K562 (cell line): Measurements from ENCODE around the gene COL23A1. TPM values are rescaled to one million over a fixed set of nuclear protein-coding genes. Genes with fewer than 3 reads are reported as not detected.

ENCODE experiments used
- ATAC-seq: fragments of 200-7000 bp; cut with Tn5 transposase; 3 replicates; pipeline ENCODE4 v1.9.1; 2020; ENCODE audit warnings: moderate library complexity
- BruUV-seq: library from RNA; stranded (reverse); fragments of 400-500 nt; replicated peaks from 2 replicates; lab custom pipeline; 2021; lab: Mats Ljungman, UMichigan
- CTCF ChIA-PET: fragments of 300-600 bp; formaldehyde crosslinking; extraction: SDS; loops from one replicate; lab custom pipeline; 2021; ENCODE audit warnings: low intra/inter-chr PET ratio; lab: Yijun Ruan, JAX
- POLR2A ChIA-PET: fragments of 300-600, 350-650 bp; sonication (Branson Sonifier 250); formaldehyde crosslinking; extraction: SDS; loops from one replicate; lab custom pipeline; 2021; ENCODE audit warnings: antibody characterized with exemption, inconsistent platforms; lab: Yijun Ruan, JAX
- DNase-seq, 4 experiments: peaks; one replicate each; pipeline versions ENCODE4 v3.0.0 to v3.0.0-alpha.2; 2011 to 2018; ENCODE audit warnings: low spot score in 3 of 4, mixed read lengths in 3 of 4; ENCODE audit errors: extremely low read depth in 1 of 4
- FAIRE-seq: peaks from 2 replicates; lab custom pipeline; 2011; peaks lifted over from hg19 to GRCh38; lab: Jason Lieb, UNC
- H2AFZ ChIP-seq: 2 replicates; pipeline ENCODE4 v1.6.0; 2011; ENCODE audit warnings: low read depth, low read length, control low read depth, inconsistent platforms
- H3K27ac ChIP-seq: fragments of 200-600 bp; 3 replicates; pipeline ENCODE4 v1.8.0; 2011; ENCODE audit warnings: low read depth, mild to moderate bottlenecking, control low read depth, inconsistent platforms, low read length, moderate library complexity, mixed read lengths; ENCODE audit errors: extremely low read depth
- H3K27me3 ChIP-seq, 2 experiments: fragments of 300-600 bp in 1 of 2; 2 replicates in 1 of 2; 3 replicates in 1 of 2; pipeline versions ENCODE4 v1.6.0 to v1.8.0; 2011; ENCODE audit warnings: inconsistent platforms in 2 of 2, low read length in 2 of 2, mild to moderate bottlenecking in 1 of 2, mixed read lengths in 1 of 2, moderate library complexity in 1 of 2; ENCODE audit not compliant: control insufficient read depth in 2 of 2, insufficient read depth in 2 of 2
- H3K36me3 ChIP-seq: fragments of 300-600 bp; 3 replicates; pipeline ENCODE4 v1.8.0; 2011; ENCODE audit warnings: mild to moderate bottlenecking, low read length, inconsistent platforms; ENCODE audit not compliant: control insufficient read depth, insufficient read depth
- H3K4me1 ChIP-seq, 2 experiments: fragments of 200-600 bp in 1 of 2; replicated peaks in 1 of 2; 2 replicates in 1 of 2; 3 replicates in 1 of 2; pipeline versions ENCODE4 v1.5.1 to v1.8.0; 2011; ENCODE audit warnings: inconsistent platforms in 2 of 2, low read length in 2 of 2, mild to moderate bottlenecking in 1 of 2, mixed read lengths in 1 of 2, moderate library complexity in 1 of 2; ENCODE audit not compliant: control insufficient read depth in 2 of 2, insufficient read depth in 2 of 2
- H3K4me2 ChIP-seq: 2 replicates; pipeline ENCODE4 v1.6.1; 2011; ENCODE audit warnings: low read length, control low read depth, inconsistent platforms, mixed read lengths; ENCODE audit not compliant: insufficient read depth
- H3K4me3 ChIP-seq: fragments of 200-600 bp; sonication (generic), shearing (Covaris generic); 2 replicates; pipeline ENCODE4 v1.5.1; 2016; ENCODE audit warnings: control low read depth, inconsistent platforms
- H3K79me2 ChIP-seq: fragments of 200-600 bp; 3 replicates; pipeline ENCODE4 v1.8.0; 2011; ENCODE audit warnings: low read length, inconsistent platforms; ENCODE audit not compliant: control insufficient read depth, insufficient read depth
- H3K9ac ChIP-seq, 2 experiments: 2 replicates each; pipeline versions ENCODE4 v1.6.0 to v1.6.1; 2011; ENCODE audit warnings: low read depth in 2 of 2, low read length in 2 of 2, control low read depth in 1 of 2, inconsistent platforms in 1 of 2, mild to moderate bottlenecking in 1 of 2, mixed read lengths in 1 of 2; ENCODE audit not compliant: insufficient read depth in 1 of 2
- H3K9me1 ChIP-seq: one replicate; pipeline ENCODE4 v1.6.0; 2011; ENCODE audit warnings: inconsistent platforms, mild to moderate bottlenecking, low read length, moderate library complexity; ENCODE audit not compliant: control insufficient read depth, insufficient read depth
- H3K9me3 ChIP-seq: replicated peaks from 2 replicates; pipeline ENCODE4 v1.5.1; 2011; ENCODE audit warnings: low read depth, low read length, inconsistent platforms; ENCODE audit not compliant: control insufficient read depth, insufficient read depth
- H4K20me1 ChIP-seq: replicated peaks from 2 replicates; pipeline ENCODE4 v1.6.1; 2011; ENCODE audit warnings: low read length, inconsistent platforms, mixed read lengths; ENCODE audit not compliant: control insufficient read depth, insufficient read depth
- BCOR ChIP-seq: fragments of 450-650 bp; IDR thresholded peaks from 2 replicates; pipeline ENCODE4 v1.6.1; 2016
- CHD2 ChIP-seq: IDR thresholded peaks from 2 replicates; pipeline ENCODE4 v1.6.1; 2011; ENCODE audit warnings: low read depth, low read length
- MAFF ChIP-seq: IDR thresholded peaks from 2 replicates; pipeline ENCODE4 v1.6.1; 2012; ENCODE audit warnings: low read length, improper control_type of control experiment
- PCBP1 ChIP-seq: fragments of 200-400 bp; formaldehyde crosslinking; IDR thresholded peaks from 2 replicates; pipeline ENCODE4 v1.6.1; 2018; ENCODE audit warnings: mild to moderate bottlenecking, low read depth, low read length; ENCODE audit not compliant: poor library complexity, severe bottlenecking
- RBBP5 ChIP-seq: fragments of 200-600 bp; sonication (generic); IDR thresholded peaks from 2 replicates; pipeline ENCODE4 v1.6.1; 2012; ENCODE audit warnings: borderline replicate concordance, mild to moderate bottlenecking, low read length, control low read depth, inconsistent platforms; ENCODE audit not compliant: insufficient read depth, poor library complexity, severe bottlenecking
- RBM22 ChIP-seq: fragments of 200-400 bp; formaldehyde crosslinking; IDR thresholded peaks from 2 replicates; pipeline ENCODE4 v1.6.1; 2018; ENCODE audit warnings: low read length, low read depth; ENCODE audit not compliant: poor library complexity, severe bottlenecking
- SAFB ChIP-seq: fragments of 200-400 bp; formaldehyde crosslinking; IDR thresholded peaks from 2 replicates; pipeline ENCODE4 v1.6.1; 2017; ENCODE audit warnings: low read depth, low read length, borderline replicate concordance
- SLC30A9 ChIP-seq: fragments of 250-450 bp; sonication (Bioruptor Pico); IDR thresholded peaks from 2 replicates; pipeline ENCODE4 v1.8.0; 2022; ENCODE audit warnings: mild to moderate bottlenecking, moderate library complexity
- STAT5A ChIP-seq: IDR thresholded peaks from 2 replicates; pipeline ENCODE4 v1.6.1; 2012; ENCODE audit warnings: low read length, inconsistent platforms, borderline replicate concordance
- ZNF263 ChIP-seq: sonication (generic); formaldehyde crosslinking; IDR thresholded peaks from 2 replicates; pipeline ENCODE4 v1.8.0; 2022; ENCODE audit warnings: mild to moderate bottlenecking, missing genetic modification reagents, borderline replicate concordance
- WGBS: fragments of 100-300 bp; shearing (Covaris generic); methylation state at CpG from one replicate; pipeline ENCODE4 v1.1.6; 2016; ENCODE audit warnings: low coverage, mixed read lengths; ENCODE audit not compliant: insufficient coverage; ENCODE audit errors: missing lambda C conversion rate; 5-methylcytosine and 5-hydroxymethylcytosine counted together
- in situ Hi-C: fragments of 300-500 bp; cut with MboI; formaldehyde crosslinking; loops from 4 replicates; pipeline ENCODE4 v1.15.0; 2018; ENCODE audit warnings: inconsistent platforms, mixed read lengths
- intact Hi-C: fragments of 100-400 bp; cut with micrococcal nuclease; formaldehyde crosslinking; loops from 2 replicates; pipeline ENCODE4 v1.14.2; 2022
- polyA plus RNA-seq, 8 experiments: library from polyadenylated mRNA; depleted of rRNA in 4 of 8; stranded (reverse) in 5 of 8; unstranded in 3 of 8; fragments of >200 nt; fragmentation: Nextera tagmentation in 2 of 8; fragmentation: Illumina TruSeq in 1 of 8; extraction: Ambion mirVana in 2 of 8; extraction: Trizol in 1 of 8; gene quantifications; 2 replicates each; pipeline versions ENCODE4 v1.2.1 to v1.2.3, GENCODE V29; 2011 to 2014; ENCODE audit warnings: inconsistent platforms in 1 of 8, missing spikeins in 1 of 8
- total RNA-seq, 7 experiments: library from RNA; depleted of rRNA in 6 of 7; stranded (reverse); fragments of >200 nt in 6 of 7; fragmentation: Illumina TruSeq in 2 of 7; extraction: Trizol in 2 of 7; gene quantifications; 2 replicates each; pipeline versions ENCODE4 v1.2.1 to v1.2.3, GENCODE V29; 2011 to 2021; ENCODE audit warnings: low replicate concordance in 1 of 7

COL23A1 gene
- total and polyA plus RNA-seq, 9 of the 15 experiments (the other 6 are each of a cell fraction or from before 2014, with no cell fraction given): 0.09 TPM; not detected in 8

- Histone ChIP-seq H3K4me2 (no peak overlapping the region), H3K79me2 (no peaks in the 10 kb centered on the region), H2AFZ (no peak overlapping the region), H4K20me1 (no peaks in the 10 kb centered on the region), H3K9me3 (no peaks in the 10 kb centered on the region), H3K4me1 (peaks cover 0 to 4% of the 10 kb centered on the region in 2 experiments; a peak in 1 of 5 replicates), H3K9me1 (no peaks in the 10 kb centered on the region), H3K4me3 (no peak overlapping the region), H3K9ac (no peak overlapping the region), H3K27ac (no peak overlapping the region), H3K36me3 (no peaks in the 10 kb centered on the region), H3K27me3 (peaks cover 25 to 69% of the 10 kb centered on the region in 2 experiments; a peak in 4 of 5 replicates)
- DNase-seq: no peak
- FAIRE-seq: no peak
- BruUV-seq: no TSS peak
- TF ChIP-seq PCBP1 (no peak), MAFF (no peak), RBM22 (no peak), CHD2 (no peak), SLC30A9 (CRISPR knock-in tag) (no peak), ZNF263 (no peak), BCOR (no peak), STAT5A (no peak), RBBP5 (no peak), SAFB (no peak)
- POLR2A ChIA-PET: no interaction called here
- CTCF ChIA-PET: no interaction called here
- 6% methylated on average over 16 of the region's 18 CpGs for WGBS
- no peak for ATAC-seq
- intact Hi-C loops: no loop called here
- in situ Hi-C loops: no loop called here
Measured at GRCh38 chr5:178351221-178352034, 238.8 kb downstream of the COL23A1 start.
